DMS53 treated with DMSO at 0.1 percent for 48 hours (cell line): ENCODE results near the gene PTOV1.
"Not testable (repeated sequence)": the region's sequence is repeated elsewhere in the genome, so short reads cannot be mapped to it uniquely, and the experiment has no call there.

Source experiments
- DNase-seq: peaks from one replicate; lab custom pipeline; 2025; ENCODE audit not compliant: unreplicated experiment; lab: John Stamatoyannopoulos, UW

Gene PTOV1

GRCh38 chr19:49817964-49818648, 32.9 kb upstream of the PTOV1 start, which contains the start of gene MED25:
Gene MED25 (plus strand): TSS chr19:49818289. CDS start chr19:49818342, 53 bp downstream.
- DNase-seq: peak; percentile 72

DNA sequence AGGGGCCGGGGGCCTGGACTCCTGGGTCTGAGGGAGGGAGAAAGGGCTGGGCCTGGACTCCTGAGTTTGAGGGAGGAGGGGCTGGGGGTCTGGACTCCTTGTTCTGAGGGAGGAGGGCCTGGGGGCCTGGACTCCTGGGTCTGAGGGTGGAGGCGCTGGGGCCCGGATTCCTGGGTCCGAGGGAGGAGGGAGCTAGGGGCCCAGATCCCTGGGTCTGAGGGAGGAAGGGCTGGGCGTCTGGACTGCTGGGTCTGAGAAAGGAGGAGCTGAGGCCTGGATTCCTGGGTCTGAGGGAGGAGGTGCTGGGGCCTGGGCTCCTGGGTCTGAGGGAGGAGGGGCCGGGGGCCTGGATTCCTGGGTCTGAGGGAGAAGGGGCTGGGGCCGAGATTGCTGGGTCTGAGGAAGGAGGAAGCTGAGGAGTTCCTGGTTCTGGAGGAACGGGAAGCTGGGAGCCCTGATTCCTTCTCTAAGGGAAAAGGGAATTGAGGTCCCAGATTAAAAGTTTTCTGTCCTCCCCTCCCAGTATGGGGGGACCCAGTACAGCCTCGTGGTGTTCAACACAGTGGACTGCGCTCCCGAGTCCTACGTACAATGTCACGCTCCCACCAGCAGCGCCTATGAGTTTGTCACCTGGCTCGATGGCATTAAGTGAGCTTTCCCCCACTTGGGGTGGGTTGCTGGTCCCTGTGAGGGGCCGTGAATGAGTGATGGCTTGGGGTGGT, 32.1 kb upstream of the PTOV1 start:
- no peak for DNase-seq

GRCh38 chr19:49819452-49820115, 31.4 kb upstream of the PTOV1 start:
- DNase-seq: not testable (repeated sequence)

GRCh38 chr19:49820125-49820524, 30.8 kb upstream of the PTOV1 start:
- no peak for DNase-seq

- DNase-seq: peak; percentile 90
These were observed 27.5 kb upstream of the PTOV1 start for GRCh38 chr19:49823472-49823871.

DNA sequence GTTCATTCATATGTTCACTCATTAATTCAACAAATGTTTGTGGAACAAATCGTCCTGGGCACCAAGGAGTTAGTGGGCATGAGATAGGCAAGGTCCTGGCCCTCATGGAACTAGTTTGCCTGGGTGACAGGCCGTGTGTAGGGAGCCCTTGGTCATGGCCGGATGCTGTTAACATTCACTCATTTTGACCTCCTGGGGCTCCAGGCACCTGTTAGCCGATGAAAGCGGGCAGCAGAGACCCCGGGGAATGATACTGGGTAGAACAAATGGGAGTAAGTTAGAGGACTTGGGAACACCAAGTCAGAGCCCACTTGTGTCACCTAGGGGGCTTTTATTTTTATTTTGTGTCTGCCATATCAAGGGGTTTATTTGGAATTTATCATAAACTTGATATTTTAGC, 26.3 kb upstream of the PTOV1 start:
- DNase-seq: no peak

DNA sequence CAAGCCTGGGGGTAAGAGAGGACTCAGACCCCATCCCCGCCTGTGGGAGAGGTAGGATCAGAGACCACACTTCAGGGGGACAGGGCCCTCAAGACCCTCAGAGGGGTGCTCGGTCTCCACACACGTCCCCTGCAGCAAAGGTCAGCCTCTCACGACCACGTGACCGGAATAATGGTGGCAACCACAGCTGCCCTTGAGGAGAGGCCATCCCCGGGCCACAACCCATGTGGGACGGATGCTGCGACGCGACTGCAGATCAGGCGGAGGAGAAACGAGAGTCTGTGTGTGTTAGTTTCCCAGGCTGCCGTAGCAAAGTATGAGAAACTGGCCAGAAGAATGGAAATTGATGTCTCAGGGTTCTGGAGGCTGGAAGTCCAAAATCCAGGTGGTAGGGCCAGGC, 23.9 kb upstream of the PTOV1 start:
- no peak for DNase-seq

GRCh38 chr19:49829200-49829599, 21.8 kb upstream of the PTOV1 start:
- DNase-seq: no peak

- DNase-seq: no peak
These were observed 21.2 kb upstream of the PTOV1 start for GRCh38 chr19:49829721-49830120.

DNA sequence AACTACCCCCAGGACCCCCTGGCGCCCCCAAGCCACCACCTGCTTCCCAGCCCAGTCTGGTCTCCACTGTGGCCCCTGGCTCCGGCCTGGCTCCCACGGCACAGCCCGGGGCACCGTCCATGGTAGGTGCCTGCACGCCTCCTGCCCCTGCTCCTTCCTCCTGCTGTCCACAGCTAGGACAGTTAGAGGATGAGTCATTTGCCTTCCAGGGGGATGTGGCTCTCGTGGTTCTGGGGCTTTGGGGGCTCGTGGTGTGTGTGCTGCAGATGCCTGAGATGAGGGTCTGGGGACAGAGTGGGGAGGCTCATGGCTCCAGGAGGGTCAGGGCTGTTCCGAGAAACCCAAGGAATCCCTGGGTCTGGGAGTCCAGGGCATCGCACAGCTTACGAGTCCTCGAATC, 20.2 kb upstream of the PTOV1 start:
- DNase-seq: no peak

- DNase-seq: no peak
These were observed 19.4 kb upstream of the PTOV1 start for GRCh38 chr19:49831592-49831991.

DNA sequence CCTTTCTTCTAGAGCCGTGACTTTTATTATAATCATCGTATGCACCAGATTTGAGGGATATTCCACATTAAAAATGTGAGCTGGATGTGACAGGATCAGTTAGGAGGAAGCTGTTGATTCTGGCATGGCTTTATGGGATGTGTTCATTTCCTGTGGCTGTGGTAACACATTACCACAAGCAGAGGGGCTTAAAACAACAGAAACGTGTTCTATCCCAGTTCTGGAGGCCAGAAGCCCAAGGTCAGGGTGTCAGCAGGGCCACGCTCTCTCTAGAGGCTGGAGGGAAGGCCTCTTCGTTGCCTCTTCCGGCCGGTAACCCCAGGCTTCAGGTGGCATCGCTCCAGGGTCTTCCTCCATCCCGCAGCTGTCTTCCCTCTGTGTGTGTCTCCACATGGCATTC, 18.4 kb upstream of the PTOV1 start:
- DNase-seq: no peak

DNA sequence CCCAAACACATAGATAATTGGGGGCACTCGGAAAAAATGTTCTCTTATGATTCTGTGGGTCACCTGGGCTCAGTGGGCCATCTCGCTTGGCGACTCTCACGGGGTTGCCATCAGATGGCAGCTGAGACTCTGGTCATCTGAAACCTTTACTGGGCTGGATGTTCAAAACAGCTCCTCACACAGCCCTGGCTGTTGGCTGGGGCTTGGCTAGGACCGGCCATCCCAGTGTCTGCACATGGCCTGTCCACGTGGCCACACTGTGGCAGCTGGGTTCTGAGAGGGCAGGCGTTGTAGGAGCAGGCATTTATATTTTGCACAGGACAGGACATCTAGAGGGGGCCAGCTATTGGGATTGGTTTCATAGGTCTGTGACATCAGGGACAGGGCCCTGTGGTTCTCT, 17.4 kb upstream of the PTOV1 start:
- DNase-seq: no peak

DNA sequence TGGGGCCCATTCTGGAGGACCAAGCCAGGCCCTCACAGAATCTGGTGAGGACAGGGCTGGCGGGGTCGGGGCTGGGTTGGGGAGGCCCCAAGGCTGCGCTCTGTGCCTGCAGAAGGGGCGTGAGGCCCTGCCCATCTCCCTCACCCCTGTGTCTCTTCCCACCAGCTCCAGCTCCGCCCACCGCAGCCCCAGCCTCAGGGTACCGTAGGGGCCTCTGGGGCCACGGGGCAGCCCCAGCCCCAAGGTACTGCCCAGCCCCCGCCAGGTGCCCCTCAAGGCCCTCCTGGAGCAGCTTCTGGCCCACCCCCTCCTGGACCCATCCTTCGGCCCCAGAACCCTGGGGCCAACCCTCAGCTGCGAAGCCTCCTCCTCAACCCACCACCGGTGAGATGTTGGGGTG, 15.4 kb upstream of the PTOV1 start:
- no peak for DNase-seq

- no peak for DNase-seq
These were observed 14.6 kb upstream of the PTOV1 start for GRCh38 chr19:49836176-49837008.

DNA sequence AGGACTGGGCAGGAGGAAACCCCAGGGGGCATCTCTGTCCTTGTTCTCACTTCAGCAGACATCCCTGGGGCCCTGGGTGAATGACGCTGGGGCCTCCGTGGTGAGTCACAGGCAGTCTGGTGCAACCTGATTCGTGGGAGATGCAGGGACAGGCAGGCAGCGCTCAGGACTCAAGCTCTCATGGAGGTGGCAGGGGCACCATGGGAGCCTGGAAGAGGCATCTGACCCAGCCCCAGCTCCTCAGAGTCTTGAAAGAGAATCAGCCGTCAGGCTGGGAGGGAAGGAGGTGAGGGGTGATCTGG, 14.0 kb upstream of the PTOV1 start:
- DNase-seq: no peak

DNA sequence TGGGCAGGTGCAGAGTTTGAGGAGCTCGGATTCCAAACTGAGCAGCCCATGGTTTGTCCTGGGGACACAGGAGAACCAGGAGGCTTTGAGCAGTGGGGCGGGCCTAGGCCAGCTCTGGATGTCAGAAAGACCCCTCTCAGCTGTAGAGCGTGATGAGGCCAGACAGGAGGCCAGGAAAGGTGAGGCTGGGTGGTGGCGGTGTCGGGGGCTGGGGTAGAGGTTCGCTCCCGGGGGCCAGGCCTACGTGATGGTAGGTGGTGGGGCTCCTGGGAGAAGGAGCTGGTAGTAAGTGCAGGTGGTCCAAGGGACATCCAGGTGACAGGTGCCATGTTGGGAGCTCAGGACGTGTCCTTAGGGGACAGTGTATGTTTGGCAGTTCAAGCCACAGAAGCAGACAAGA, 13.5 kb upstream of the PTOV1 start:
- no peak for DNase-seq

GRCh38 chr19:49838885-49839588, 11.9 kb upstream of the PTOV1 start:
- DNase-seq: no peak

- no peak for DNase-seq
These were observed 11.2 kb upstream of the PTOV1 start for GRCh38 chr19:49839713-49840112.

DNA sequence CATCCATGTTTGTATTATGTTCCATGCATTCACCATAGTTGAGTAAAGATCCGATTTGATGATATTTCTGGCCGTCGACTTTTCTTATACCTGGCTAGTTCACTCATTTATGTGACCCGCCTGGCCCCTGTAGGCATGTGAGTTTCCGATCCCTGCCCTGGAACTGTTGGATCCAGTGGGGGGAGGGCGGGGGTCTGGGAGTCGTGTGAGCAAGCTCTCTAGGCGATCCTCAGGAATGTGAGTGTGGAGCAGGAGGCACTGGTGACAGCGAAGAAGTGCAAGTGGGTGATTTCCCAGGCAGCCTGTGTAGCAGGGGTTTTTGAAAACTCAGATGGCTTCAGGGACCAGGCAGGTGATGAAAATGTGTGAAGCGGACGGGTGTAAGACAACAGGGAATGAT, 10.6 kb upstream of the PTOV1 start:
- no peak for DNase-seq

- DNase-seq: no peak
These were observed 10.2 kb upstream of the PTOV1 start for GRCh38 chr19:49840736-49841249.
